ENCODE measurements around the gene AMOTL2.

Gene AMOTL2

DNA sequence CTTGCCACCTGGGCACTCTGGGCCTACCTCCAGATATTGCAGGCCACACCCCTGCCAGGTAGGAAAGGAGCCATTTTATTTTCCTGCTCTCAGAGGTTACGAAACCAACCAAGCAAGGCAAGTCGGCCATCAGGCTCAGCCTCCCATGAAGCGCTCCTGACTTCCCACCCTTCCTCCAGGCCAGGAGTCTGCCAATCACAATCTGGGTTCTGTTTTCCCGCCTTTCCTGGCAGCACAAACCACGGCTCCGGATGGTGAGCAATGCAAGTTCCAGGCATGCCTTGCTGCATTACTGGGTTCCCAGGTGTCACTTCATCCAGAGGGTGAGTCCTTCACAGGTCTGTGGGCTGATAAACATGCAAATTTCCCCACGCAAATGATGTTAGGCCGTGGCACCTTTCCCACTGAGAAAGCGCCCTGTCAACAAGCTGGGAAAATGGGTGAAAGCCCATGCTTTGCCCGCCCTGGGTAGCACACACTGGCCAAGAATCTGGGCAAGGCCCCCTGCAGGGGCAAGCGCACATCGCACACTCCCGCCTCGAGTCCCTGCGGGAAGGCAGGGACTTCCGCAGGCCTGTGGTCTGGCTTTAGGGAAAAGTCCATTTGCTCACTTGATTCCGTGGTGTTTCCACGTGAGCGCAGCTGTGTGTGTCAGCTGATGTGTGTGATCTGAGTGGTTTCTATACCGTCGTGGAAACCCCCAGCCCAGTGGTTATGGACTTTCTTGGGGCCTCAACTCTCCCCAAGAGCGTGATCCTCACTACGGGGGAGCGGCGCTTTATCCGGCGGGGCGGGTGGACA lies 62.0 kb downstream of the AMOTL2 start:
- peak; percentile 88 for DNase-seq

DNA sequence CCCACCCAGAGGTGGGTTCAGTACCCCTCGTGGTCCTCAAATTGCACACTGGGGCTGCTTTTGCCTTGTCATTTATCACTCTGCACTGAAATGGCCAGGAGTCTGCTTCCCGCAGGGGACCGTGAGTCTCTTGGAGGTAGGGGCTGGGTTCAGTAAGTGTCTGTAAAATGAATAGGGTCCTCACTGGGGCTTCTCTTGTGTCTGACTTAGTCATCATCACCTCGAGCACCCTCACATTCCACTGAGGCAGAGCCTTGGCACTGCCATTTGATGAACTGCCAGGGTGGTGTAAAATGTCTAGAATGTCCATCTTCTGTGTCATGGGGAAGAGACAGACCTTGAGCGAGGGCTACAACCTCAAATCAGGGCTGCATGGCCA lies 62.6 kb downstream of the AMOTL2 start:
- DNase-seq = peak; percentile 72

DNA sequence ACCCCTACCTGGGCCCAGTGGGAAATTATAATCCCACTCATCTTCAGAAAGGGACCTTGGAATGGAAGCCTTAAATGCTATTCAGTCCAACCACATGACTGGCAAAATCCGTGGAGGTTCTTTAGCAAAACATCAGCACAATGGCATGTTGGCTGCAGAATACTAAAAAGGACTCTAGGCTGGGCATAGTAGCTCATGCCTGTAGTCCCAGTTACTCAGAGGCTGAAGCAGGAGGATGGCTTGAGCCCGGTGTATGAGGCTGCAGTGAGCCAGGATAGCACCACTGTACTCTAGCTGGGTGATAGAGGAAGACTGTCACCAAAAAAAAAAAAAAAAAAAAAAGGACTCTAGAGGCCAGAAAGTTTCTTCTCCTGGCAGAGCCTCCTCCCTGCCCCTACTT lies 63.0 kb downstream of the AMOTL2 start:
- peak; percentile 63 for DNase-seq

GRCh38 chr3:134309987-134310700 lies 64.1 kb downstream of the AMOTL2 start:
- no peak for DNase-seq

DNA sequence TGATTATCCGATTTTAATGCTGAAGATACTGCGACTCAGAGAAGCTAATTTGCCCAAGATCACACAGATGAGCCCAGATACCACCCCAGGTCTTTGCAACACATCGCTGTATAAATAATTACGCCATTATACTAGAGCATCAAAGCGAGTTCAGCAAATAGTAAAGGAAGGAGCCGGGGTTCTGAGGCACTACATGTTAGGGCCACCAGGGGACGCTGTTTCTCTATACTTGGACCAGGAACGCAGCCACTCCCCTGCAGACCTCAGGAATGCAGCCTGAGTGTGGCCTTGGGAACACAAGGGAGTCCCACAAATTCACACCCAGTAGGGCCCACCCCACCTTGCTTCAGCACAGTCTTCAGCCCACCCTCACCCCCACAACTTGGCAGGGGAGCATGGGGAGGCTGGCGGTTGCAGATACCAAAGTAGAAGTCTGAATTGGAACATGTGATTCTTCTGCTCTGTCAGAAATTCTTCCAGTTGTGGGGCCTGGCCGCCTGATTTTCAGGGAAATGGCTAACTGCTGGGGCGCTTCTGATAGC lies 65.8 kb downstream of the AMOTL2 start:
- DNase-seq = peak; percentile 52

DNA sequence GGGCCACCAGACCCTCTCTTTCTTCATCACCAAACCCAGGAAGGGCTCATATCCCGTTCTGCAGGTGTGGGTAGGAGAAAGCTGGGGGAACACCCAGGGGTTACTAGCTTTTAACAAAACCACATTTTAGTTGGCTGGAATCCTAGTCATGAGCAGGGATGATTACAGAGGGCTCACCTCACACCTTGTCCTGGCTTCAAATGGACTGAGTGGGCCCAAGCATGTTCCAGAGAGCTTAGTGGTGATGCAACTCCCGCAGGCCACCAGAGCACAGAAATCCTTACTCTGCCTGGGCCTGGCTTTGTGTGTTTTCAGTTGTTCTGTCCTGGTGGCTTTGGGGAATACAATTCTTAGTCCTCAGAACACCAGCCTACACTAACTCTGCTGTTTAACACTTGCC lies 66.8 kb downstream of the AMOTL2 start:
- DNase-seq = no peak

DNA sequence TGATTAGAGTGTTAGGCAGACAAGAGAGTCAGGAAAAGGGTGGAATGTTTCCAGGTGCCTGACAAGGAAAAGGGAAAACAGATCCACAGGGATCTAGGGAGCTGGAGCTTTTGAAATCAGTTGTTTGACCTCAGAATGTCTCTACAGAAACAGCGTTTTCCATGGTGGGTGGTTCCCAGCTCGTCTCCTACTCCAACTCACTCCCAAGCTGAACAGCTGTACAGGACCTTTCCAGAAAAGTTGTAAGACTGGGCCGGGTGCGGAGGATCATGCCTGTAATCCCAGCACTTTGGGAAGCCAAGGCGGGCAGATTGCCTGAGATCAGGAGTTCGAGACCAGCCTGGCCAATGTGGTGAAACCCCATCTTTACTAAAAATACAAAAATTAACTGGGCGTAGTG lies 67.9 kb downstream of the AMOTL2 start:
- no peak for DNase-seq

Data from NCI-H226 (cell line).